Activated T-cell treated with anti-CD3 and anti-CD28 coated beads, Interleukin-2, amount 50 U/mL, for 72 hours (primary cell): ENCODE results near the gene TMEM176A. TPM values are rescaled to one million over a fixed set of nuclear protein-coding genes. Genes with fewer than 3 reads are reported as not detected.
"Not testable (repeated sequence)": the region's sequence is repeated elsewhere in the genome, so short reads cannot be mapped to it uniquely, and the experiment has no call there.

ENCODE experiments used
- ATAC-seq, 2 donors: fragments of 150-1000 bp; cut with Tn5 transposase; replicated peaks in 1 of 2; 2 replicates each; pipeline ENCODE4 v1.10.0; 2021; ENCODE audit warnings: moderate library complexity in 2 of 2, mild to moderate bottlenecking in 1 of 2
- DNase-seq, 2 donors: peaks; one replicate each; pipeline ENCODE4 v3.0.0; 2021 to 2022; ENCODE audit warnings: mixed read lengths in 1 of 2
- H3K27ac Mint-ChIP-seq: one replicate; pipeline ENCODE4 v1.8.0; 2022; ENCODE audit warnings: mild to moderate bottlenecking, moderate library complexity, mixed read lengths
- H3K27me3 Mint-ChIP-seq: one replicate; pipeline ENCODE4 v1.8.0; 2022; ENCODE audit warnings: low read depth, mixed read lengths
- H3K36me3 Mint-ChIP-seq, 2 donors: one replicate each; pipeline ENCODE4 v1.8.0; 2022; ENCODE audit warnings: mixed read lengths in 2 of 2, mild to moderate bottlenecking in 1 of 2; ENCODE audit not compliant: insufficient read depth in 2 of 2
- H3K4me1 Mint-ChIP-seq: one replicate; pipeline ENCODE4 v1.8.0; 2022; ENCODE audit warnings: low read depth, mixed read lengths
- H3K4me3 Mint-ChIP-seq, 2 donors: one replicate each; pipeline ENCODE4 v1.8.0; 2022; ENCODE audit warnings: mild to moderate bottlenecking in 2 of 2, mixed read lengths in 2 of 2, moderate library complexity in 2 of 2
- H3K9me3 Mint-ChIP-seq, 2 donors: one replicate each; pipeline ENCODE4 v1.8.0; 2022; ENCODE audit warnings: mixed read lengths in 2 of 2
- total RNA-seq, 2 donors: library from RNA; stranded (reverse); gene quantifications; one replicate each; pipeline ENCODE4 v1.2.3, GENCODE V29; 2022

TMEM176A gene
- total RNA-seq, 2 donors from 2014 or later: 0.24 to 0.30 TPM

- Mint-ChIP-seq H3K9me3 (peaks cover 2 to 9% of the 10 kb centered on the region in 2 donors), H3K36me3 (peaks cover 0 to 3% of the 10 kb centered on the region in 2 donors), H3K4me1 (no peaks in the 10 kb centered on the region), H3K27ac (no peak overlapping the region), H3K27me3 (peaks cover 37% of the 10 kb centered on the region), H3K4me3 (no peak overlapping the region)
- DNase-seq: no peak
- no peak for ATAC-seq
Observed at GRCh38 chr7:150806863-150807262, 6.3 kb downstream of the TMEM176A start.

- not testable (repeated sequence) for H3K4me3 Mint-ChIP-seq, H3K27ac Mint-ChIP-seq, DNase-seq, H3K9me3 Mint-ChIP-seq, ATAC-seq, H3K36me3 Mint-ChIP-seq, H3K4me1 Mint-ChIP-seq
- peaks cover 29% of the 10 kb centered on the region for H3K27me3 Mint-ChIP-seq
Observed at GRCh38 chr7:150807616-150808438, 7.3 kb downstream of the TMEM176A start.

- Mint-ChIP-seq H3K4me1 (no peaks in the 10 kb centered on the region), H3K9me3 (peaks cover 3 to 10% of the 10 kb centered on the region in 2 donors), H3K36me3 (peaks cover 5 to 9% of the 10 kb centered on the region in 2 donors), H3K27ac (no peak overlapping the region), H3K27me3 (peaks cover 54% of the 10 kb centered on the region), H3K4me3 (no peak overlapping the region)
- no peak for DNase-seq
- ATAC-seq: no peak
Observed at GRCh38 chr7:150814328-150815001, 13.9 kb downstream of the TMEM176A start.

- Mint-ChIP-seq H3K4me1 (no peaks in the 10 kb centered on the region), H3K36me3 (peaks cover 5 to 9% of the 10 kb centered on the region in 2 donors), H3K4me3 (peak overlapping the region in 1 of 2 donors; percentile 25), H3K27me3 (peaks cover 57% of the 10 kb centered on the region), H3K9me3 (peaks cover 3 to 9% of the 10 kb centered on the region in 2 donors), H3K27ac (no peak overlapping the region)
- peak in 1 of 2 donors; percentile 67 for ATAC-seq
- DNase-seq: no peak
Observed at GRCh38 chr7:150818971-150819370, 18.4 kb downstream of the TMEM176A start.

GRCh38 chr7:150820148-150820547 lies 19.6 kb downstream of the TMEM176A start:
- Mint-ChIP-seq H3K9me3 (peaks cover 0 to 5% of the 10 kb centered on the region in 2 donors), H3K27ac (no peak overlapping the region), H3K36me3 (peaks cover 5 to 9% of the 10 kb centered on the region in 2 donors), H3K27me3 (peaks cover 52% of the 10 kb centered on the region), H3K4me1 (no peaks in the 10 kb centered on the region), H3K4me3 (no peak overlapping the region)
- ATAC-seq (no peak), DNase-seq (no peak)

- DNase-seq: no peak
- no peak for ATAC-seq
- peaks cover 0 to 4% of the 10 kb centered on the region in 2 donors for H3K9me3 Mint-ChIP-seq
- H3K27ac Mint-ChIP-seq: no peak overlapping the region
- no peak overlapping the region for H3K4me3 Mint-ChIP-seq
- peaks cover 3 to 7% of the 10 kb centered on the region in 2 donors for H3K36me3 Mint-ChIP-seq
- peaks cover 50% of the 10 kb centered on the region for H3K27me3 Mint-ChIP-seq
- no peaks in the 10 kb centered on the region for H3K4me1 Mint-ChIP-seq
Observed at GRCh38 chr7:150820578-150821198, 20.1 kb downstream of the TMEM176A start.

GRCh38 chr7:150823043-150823442 lies 22.5 kb downstream of the TMEM176A start:
- DNase-seq: no peak
- no peaks in the 10 kb centered on the region for H3K4me1 Mint-ChIP-seq
- peaks cover 29% of the 10 kb centered on the region for H3K27me3 Mint-ChIP-seq
- no peaks in the 10 kb centered on the region for H3K9me3 Mint-ChIP-seq
- no peak overlapping the region for H3K27ac Mint-ChIP-seq
- H3K4me3 Mint-ChIP-seq: no peak overlapping the region
- ATAC-seq: no peak
- H3K36me3 Mint-ChIP-seq: no peaks in the 10 kb centered on the region

GRCh38 chr7:150823484-150824126 lies 23.0 kb downstream of the TMEM176A start:
- ATAC-seq (no peak), DNase-seq (no peak)
- H3K4me1 Mint-ChIP-seq: no peaks in the 10 kb centered on the region
- H3K27ac Mint-ChIP-seq: no peak overlapping the region
- no peaks in the 10 kb centered on the region for H3K9me3 Mint-ChIP-seq
- H3K27me3 Mint-ChIP-seq: peaks cover 23% of the 10 kb centered on the region
- H3K4me3 Mint-ChIP-seq: no peak overlapping the region
- no peaks in the 10 kb centered on the region for H3K36me3 Mint-ChIP-seq

- Mint-ChIP-seq H3K4me3 (no peak overlapping the region), H3K36me3 (no peaks in the 10 kb centered on the region), H3K27ac (no peak overlapping the region), H3K27me3 (peaks cover 17% of the 10 kb centered on the region), H3K9me3 (no peaks in the 10 kb centered on the region), H3K4me1 (no peaks in the 10 kb centered on the region)
- no peak for ATAC-seq
- no peak for DNase-seq
Observed at GRCh38 chr7:150824379-150825177, 24.0 kb downstream of the TMEM176A start.

- Mint-ChIP-seq H3K4me3 (no peak overlapping the region), H3K36me3 (no peaks in the 10 kb centered on the region)
Observed at GRCh38 chr7:150826061-150826849, 25.7 kb downstream of the TMEM176A start.

GRCh38 chr7:150828384-150828783 lies 27.8 kb downstream of the TMEM176A start:
- Mint-ChIP-seq H3K9me3 (no peaks in the 10 kb centered on the region), H3K27ac (no peak overlapping the region), H3K4me3 (no peak overlapping the region), H3K27me3 (peaks cover 16% of the 10 kb centered on the region), H3K36me3 (no peaks in the 10 kb centered on the region), H3K4me1 (no peaks in the 10 kb centered on the region)
- DNase-seq: no peak
- ATAC-seq: no peak

More at GRCh38 chr7:150826061-150826849, 25.7 kb downstream of the TMEM176A start:
- H3K27ac Mint-ChIP-seq: no peak overlapping the region
- no peak for DNase-seq
- no peak for ATAC-seq
- no peaks in the 10 kb centered on the region for H3K9me3 Mint-ChIP-seq
- no peaks in the 10 kb centered on the region for H3K4me1 Mint-ChIP-seq
- H3K27me3 Mint-ChIP-seq: peaks cover 29% of the 10 kb centered on the region

GRCh38 chr7:150829426-150829825 lies 28.9 kb downstream of the TMEM176A start:
- Mint-ChIP-seq H3K36me3 (no peaks in the 10 kb centered on the region), H3K4me3 (no peak overlapping the region), H3K27me3 (peaks cover 26% of the 10 kb centered on the region)

More at GRCh38 chr7:150829426-150829825, 28.9 kb downstream of the TMEM176A start:
- DNase-seq (no peak), ATAC-seq (no peak)
- Mint-ChIP-seq H3K27ac (no peak overlapping the region), H3K9me3 (no peaks in the 10 kb centered on the region), H3K4me1 (no peaks in the 10 kb centered on the region)
